Limb (tissue), 2 donors: Measurements from ENCODE around the gene AQP10.
"Not testable (repeated sequence)": the region's sequence is repeated elsewhere in the genome, so short reads cannot be mapped to it uniquely, and the experiment has no call there.

ENCODE experiments used
- DNase-seq, 2 donors: peaks; one replicate each; pipeline ENCODE4 v3.0.0-alpha.2; 2016; ENCODE audit errors: extremely low spot score in 2 of 2

AQP10 gene

GRCh38 chr1:154320882-154321608 lies at the start of gene AQP10:
TSS of gene AQP10 (plus strand) at chr1:154321093. CDS start at chr1:154321156, 63 bp downstream.
- no peak for DNase-seq

- DNase-seq = peak; percentile 92 to 93
These were observed 48.5 kb upstream of the AQP10 start, which contains the start of gene HAX1 for GRCh38 chr1:154272217-154272998. TSS of gene HAX1 (plus strand) at chr1:154272629. CDS start at chr1:154272724, 95 bp downstream.

DNA sequence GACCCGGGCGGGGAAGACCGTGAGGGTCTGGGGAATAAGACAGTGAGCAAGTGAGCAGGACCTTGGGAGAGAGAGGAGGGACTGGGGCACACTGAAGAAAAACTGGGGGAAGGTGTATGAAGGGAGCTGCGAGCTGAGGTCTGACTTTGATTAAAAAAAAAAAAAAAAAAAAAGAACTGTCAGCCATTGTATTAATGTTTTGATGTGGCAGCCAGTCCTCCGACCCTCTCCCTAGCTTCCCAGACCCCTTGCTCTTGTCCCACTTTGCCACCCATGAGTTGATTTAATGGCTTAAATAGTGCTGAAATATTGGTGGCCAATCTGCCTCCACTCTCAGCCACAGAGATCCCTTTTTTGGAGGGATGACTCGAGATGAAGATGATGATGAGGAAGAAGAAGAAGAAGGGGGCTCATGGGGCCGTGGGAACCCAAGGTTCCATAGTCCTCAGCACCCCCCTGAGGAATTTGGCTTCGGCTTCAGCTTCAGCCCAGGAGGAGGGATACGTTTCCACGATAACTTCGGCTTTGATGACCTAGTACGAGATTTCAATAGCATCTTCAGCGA lies 47.8 kb upstream of the AQP10 start:
- DNase-seq = no peak

DNA sequence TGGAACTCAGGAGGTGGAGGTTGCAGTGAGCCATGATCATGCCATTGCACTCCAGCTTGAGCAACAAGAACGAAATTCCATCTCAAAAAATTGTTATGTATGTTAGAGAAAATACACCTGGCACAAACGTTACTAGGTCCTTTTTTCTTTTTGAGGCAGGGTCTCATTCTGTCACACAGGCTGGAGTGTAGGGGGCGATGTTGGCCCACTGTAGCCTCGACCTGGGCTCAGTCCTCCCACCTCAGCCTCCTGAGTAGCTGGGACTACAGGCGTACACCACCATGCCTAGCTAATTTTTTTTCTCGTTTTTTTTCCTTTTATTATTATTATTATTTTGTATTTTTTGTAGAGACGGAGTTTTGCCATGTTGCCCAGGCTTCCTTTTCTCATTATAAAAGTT lies 44.1 kb upstream of the AQP10 start:
- DNase-seq = no peak

- DNase-seq = not testable (repeated sequence)
These were observed 33.3 kb upstream of the AQP10 start for GRCh38 chr1:154287591-154287990.

DNA sequence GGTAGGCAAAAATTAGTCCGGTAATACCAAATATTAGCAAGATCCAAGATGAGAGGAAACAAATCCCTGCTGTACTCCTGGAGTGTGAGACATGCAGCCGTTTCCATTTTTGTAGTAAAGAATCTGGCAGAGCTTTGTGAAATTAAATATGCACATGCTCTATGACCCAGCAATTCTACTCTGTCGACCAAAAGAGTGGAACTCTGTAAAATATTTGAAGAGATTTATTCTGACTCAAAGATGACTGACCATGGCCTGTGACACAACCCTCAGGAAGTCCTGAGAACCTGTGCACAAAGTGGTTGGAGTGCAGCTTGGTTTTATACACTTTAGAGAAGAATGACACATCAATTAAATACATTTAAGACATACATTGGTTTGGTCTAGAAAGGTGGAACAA lies 32.2 kb upstream of the AQP10 start:
- DNase-seq = no peak

- no peak for DNase-seq
These were observed 30.0 kb upstream of the AQP10 start for GRCh38 chr1:154290921-154291320.

DNA sequence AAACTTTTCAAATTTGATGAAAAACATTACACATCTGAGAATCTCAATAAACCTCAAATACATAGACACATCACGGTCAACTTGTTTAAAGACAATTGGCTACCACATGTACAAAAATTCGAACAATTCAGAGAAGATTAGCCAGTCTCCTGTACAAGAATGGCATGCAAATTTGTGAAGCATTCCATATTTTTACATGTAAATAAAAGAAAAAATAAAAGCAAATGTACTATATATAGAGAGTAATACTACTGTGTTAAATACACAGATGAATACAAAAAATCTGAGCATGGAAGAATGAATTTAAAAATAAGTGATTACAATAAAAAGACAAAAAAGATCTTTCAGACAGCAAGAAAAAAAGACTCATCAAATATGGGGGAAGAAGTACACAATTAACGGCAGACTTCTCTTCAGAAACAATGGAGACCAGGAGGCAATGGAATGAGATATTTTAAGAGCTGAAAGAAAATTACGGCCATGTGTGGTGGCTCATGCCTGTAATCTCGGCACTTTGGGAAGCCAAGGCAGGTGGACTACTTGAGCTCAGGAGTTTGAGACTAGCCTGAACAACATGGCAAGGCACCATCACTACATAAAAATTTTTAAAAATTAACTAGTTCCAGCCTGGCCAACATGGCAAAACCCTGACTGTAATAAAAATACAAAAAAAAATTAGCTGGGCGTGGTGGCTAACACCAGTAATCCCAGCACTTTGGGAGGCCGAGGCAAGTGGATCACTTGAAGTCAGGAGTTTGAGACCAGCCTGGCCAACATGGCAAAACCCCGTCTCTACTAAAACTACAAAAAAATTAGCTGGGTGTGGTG lies 25.3 kb upstream of the AQP10 start:
- DNase-seq = no peak

DNA sequence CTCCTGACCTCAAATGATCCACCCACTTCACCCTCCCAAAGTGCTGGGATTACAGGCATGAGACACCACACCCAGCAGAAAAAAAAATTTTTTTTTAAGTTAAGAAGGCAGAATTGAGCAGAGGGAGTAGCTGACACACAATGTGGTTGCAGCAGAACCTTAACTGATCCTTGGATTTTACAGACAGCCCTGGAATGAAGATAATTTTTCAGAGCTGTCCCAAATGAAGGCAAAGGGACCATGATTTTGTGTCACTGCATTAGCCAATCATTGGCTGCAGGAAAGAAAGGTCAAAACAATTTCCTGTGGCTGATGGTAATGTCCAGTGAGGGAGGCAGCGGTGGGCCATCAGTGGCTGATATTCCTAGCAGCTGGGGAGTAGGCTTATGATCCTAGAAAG lies 19.3 kb upstream of the AQP10 start:
- no peak for DNase-seq

GRCh38 chr1:154304664-154305337 lies 16.1 kb upstream of the AQP10 start:
- DNase-seq = no peak

- no peak for DNase-seq
These were observed 14.7 kb upstream of the AQP10 start for GRCh38 chr1:154306151-154306550.

DNA sequence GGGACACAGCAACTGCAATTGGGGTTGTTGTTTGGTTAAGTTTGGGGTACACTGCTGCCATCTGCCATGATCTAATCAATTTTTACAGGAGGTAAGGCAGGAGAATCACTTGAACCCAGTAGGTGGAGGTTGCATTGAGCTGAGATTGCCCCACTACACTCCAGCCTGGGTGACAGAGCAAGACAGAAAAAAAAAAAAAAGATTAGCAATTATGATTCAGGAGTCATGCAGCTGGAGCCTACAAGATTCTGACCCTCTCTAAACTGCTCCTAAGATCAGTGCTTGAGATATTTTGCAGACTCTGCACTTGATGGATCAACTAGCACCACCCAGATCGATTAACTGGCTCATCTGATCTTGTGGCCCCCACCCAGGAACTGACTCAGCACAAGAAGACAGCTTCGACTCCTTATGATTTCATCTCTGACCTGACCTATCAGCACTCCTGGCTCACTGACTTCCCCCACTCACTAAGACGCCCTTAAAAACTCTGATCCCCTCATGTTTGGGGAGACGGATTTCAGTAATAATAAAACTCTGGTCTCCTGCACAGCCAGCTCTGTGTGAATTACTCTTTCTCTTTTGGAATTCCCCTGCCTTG lies 13.1 kb upstream of the AQP10 start:
- not testable (repeated sequence) for DNase-seq

DNA sequence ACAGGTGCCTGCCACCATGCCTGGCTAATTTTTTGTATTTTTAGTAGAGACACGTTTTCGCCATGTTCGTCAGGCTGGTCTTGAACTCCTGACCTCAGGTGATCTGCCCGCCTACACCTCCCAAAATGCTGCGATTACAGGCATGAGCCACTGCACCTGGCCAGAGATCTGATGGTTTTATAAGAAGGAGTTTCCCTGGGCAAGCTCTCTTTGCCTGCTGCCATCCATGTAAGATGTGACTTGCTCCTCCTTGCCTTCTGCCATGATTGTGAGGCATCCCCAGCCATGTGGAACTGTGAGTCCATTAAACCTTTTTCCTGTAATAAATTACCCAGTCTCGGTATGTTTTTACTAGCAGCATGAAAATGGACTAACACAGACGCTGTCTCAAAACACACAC lies 11.8 kb upstream of the AQP10 start:
- DNase-seq = not testable (repeated sequence)

- DNase-seq = not testable (repeated sequence)
These were observed 8.4 kb upstream of the AQP10 start for GRCh38 chr1:154312229-154313065.

DNA sequence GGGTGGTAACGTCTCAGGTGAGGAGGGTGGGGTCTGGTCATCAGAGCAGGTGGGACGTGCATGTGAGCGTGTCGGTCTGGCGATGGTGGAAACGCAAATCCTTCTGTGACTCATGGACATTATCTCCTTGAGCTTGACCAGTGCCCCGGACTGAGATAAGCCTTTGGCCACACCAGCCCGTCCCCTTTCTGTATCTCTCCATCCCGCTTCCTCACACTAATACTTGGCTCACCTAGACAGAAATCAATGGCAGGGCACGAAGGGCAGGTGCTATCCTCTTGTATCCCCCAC lies 7.9 kb upstream of the AQP10 start:
- no peak for DNase-seq

GRCh38 chr1:154314226-154314625 lies 6.7 kb upstream of the AQP10 start:
- DNase-seq = not testable (repeated sequence)

GRCh38 chr1:154316704-154317103 lies 4.2 kb upstream of the AQP10 start:
- no peak for DNase-seq

GRCh38 chr1:154318386-154318785 lies 2.5 kb upstream of the AQP10 start:
- no peak for DNase-seq

GRCh38 chr1:154321609-154321934 lies 679 bp downstream of the AQP10 start:
- not testable (repeated sequence) for DNase-seq

DNA sequence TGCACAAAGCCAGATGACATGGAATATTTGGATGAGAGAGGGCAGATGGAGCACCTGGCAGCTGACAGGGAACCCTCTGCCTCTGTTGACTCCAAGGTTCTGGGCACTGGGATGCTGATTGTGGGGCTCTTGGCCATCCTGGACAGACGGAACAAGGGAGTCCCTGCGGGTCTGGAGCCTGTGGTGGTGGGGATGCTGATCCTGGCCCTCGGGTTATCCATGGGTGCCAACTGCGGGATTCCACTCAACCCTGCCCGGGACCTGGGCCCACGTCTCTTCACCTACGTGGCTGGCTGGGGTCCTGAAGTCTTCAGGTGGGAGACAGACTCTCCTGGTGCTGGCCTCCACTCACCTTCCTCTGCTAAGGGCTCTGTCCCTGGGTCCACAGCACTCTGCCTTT lies 2.6 kb downstream of the AQP10 start:
- no peak for DNase-seq
